ENCODE results near the gene RALB.

GRCh38 chr2:120220756-120221155, 31.9 kb upstream of the RALB start:
- TF ChIP-seq CTCF (IDR thresholded peaks at IDR 0.05; ENCODE audit: low read depth, low read length) (no peak), EZH2phosphoT487 (IDR thresholded peaks at IDR 0.05; ENCODE audit: low read depth) (no peak)
